Measurements from ENCODE around the gene B3GAT1. TPM values are rescaled to one million over a fixed set of nuclear protein-coding genes. Genes with fewer than 3 reads are reported as not detected.

B3GAT1 gene
- total RNA-seq, 3 donors from 2014 or later: 0.16 to 2.9 (median 2.8) TPM

- DNase-seq (ENCODE audit: low spot score in 2 of 2): no peak
- no peak for TF ChIP-seq POLR2A (IDR thresholded peaks at IDR 0.05)
- no peak for TF ChIP-seq POLR2AphosphoS5 (IDR thresholded peaks at IDR 0.05)
- TF ChIP-seq, protein P1, sequence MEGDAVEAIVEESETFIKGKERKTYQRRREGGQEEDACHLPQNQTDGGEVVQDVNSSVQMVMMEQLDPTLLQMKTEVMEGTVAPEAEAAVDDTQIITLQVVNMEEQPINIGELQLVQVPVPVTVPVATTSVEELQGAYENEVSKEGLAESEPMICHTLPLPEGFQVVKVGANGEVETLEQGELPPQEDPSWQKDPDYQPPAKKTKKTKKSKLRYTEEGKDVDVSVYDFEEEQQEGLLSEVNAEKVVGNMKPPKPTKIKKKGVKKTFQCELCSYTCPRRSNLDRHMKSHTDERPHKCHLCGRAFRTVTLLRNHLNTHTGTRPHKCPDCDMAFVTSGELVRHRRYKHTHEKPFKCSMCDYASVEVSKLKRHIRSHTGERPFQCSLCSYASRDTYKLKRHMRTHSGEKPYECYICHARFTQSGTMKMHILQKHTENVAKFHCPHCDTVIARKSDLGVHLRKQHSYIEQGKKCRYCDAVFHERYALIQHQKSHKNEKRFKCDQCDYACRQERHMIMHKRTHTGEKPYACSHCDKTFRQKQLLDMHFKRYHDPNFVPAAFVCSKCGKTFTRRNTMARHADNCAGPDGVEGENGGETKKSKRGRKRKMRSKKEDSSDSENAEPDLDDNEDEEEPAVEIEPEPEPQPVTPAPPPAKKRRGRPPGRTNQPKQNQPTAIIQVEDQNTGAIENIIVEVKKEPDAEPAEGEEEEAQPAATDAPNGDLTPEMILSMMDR (IDR thresholded peaks at IDR 0.05): no peak
These were observed 31.2 kb upstream of the B3GAT1 start for GRCh38 chr11:134443246-134443645.

GRCh38 chr11:134442246-134442645 is 30.2 kb upstream of the B3GAT1 start:
- no peak overlapping the region for H3K4me3 ChIP-seq
- no peaks in the 10 kb centered on the region for H3K36me3 ChIP-seq
- no peaks in the 10 kb centered on the region for H3K9me3 ChIP-seq
- H3K27ac ChIP-seq: no peak overlapping the region
- H3K27me3 ChIP-seq: no peaks in the 10 kb centered on the region
- no peaks in the 10 kb centered on the region for H3K4me1 ChIP-seq
- TF ChIP-seq POLR2A (IDR thresholded peaks at IDR 0.05): no peak
- TF ChIP-seq, protein P1 (IDR thresholded peaks at IDR 0.05): no peak
- no peak for TF ChIP-seq POLR2AphosphoS5 (IDR thresholded peaks at IDR 0.05)
- intact Hi-C loops (cut with DNase I; ENCODE audit: low total_unique reads): no loop called here
- no peak for DNase-seq (ENCODE audit: low spot score in 2 of 2)

More at GRCh38 chr11:134443246-134443645, 31.2 kb upstream of the B3GAT1 start:
- Histone ChIP-seq H3K9me3 (no peaks in the 10 kb centered on the region), H3K36me3 (no peaks in the 10 kb centered on the region), H3K4me1 (no peaks in the 10 kb centered on the region), H3K4me3 (no peak overlapping the region), H3K27ac (no peak overlapping the region), H3K27me3 (peaks cover 0 to 7% of the 10 kb centered on the region in 2 donors)
- intact Hi-C loops (cut with DNase I; ENCODE audit: low total_unique reads): no loop called here

DNA sequence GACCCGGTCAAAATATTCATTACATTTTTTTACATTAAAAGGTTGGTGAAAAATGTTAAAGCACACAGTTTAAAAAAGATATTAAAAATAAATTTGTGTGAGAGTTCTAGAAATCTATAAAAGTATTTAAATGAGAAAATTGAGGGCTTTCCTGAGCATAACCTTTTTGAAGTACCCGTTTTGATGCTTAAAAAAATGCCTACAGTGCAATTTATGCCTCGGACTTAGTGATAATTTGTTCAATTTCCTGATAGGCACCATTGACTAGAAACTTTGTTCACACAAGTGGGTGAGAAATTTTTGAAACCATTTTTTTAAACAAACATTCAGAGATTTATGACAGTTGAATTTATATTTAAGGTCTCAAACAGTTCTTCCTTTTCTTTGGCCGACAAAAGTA is 29.7 kb upstream of the B3GAT1 start:
- Histone ChIP-seq H3K4me1 (no peaks in the 10 kb centered on the region), H3K9me3 (no peaks in the 10 kb centered on the region), H3K4me3 (no peak overlapping the region), H3K27ac (no peak overlapping the region), H3K27me3 (no peaks in the 10 kb centered on the region), H3K36me3 (no peaks in the 10 kb centered on the region)
- DNase-seq (ENCODE audit: low spot score in 2 of 2): no peak
- TF ChIP-seq, protein P1 (IDR thresholded peaks at IDR 0.05): no peak
- TF ChIP-seq POLR2AphosphoS5 (IDR thresholded peaks at IDR 0.05): no peak
- TF ChIP-seq POLR2A (IDR thresholded peaks at IDR 0.05): no peak
- intact Hi-C loops (cut with DNase I; ENCODE audit: low total_unique reads): no loop called here

- H3K9me3 ChIP-seq: no peaks in the 10 kb centered on the region
These were observed 29.2 kb upstream of the B3GAT1 start for GRCh38 chr11:134441281-134441680.

DNA sequence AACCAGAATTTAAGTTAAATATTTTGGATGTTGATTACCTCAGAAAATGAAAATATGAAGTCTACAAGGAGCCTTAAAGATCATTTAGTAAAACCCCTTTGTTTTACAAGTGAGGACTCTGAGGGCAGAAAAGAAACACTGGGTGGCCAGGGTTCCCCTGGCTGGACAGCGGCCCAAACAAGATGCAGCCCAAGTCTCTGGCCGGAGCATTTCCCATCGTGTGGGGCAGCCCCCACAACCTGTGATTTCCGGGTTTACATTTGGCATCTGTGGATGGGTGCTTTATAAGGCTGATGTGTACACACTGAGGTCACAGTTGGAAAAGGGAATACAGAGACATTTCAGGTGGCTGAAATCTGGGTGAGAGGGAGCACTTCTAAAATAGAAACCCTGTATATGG is 28.8 kb upstream of the B3GAT1 start:
- no peaks in the 10 kb centered on the region for H3K4me1 ChIP-seq
- no peak overlapping the region for H3K27ac ChIP-seq
- H3K9me3 ChIP-seq: no peaks in the 10 kb centered on the region
- no peaks in the 10 kb centered on the region for H3K36me3 ChIP-seq
- no peak overlapping the region for H3K4me3 ChIP-seq
- H3K27me3 ChIP-seq: no peaks in the 10 kb centered on the region
- DNase-seq (ENCODE audit: low spot score in 2 of 2): no peak
- intact Hi-C loops (cut with DNase I; ENCODE audit: low total_unique reads): no loop called here
- TF ChIP-seq, protein P1 (IDR thresholded peaks at IDR 0.05): no peak
- TF ChIP-seq POLR2AphosphoS5 (IDR thresholded peaks at IDR 0.05) (no peak), POLR2A (IDR thresholded peaks at IDR 0.05) (no peak)

More at GRCh38 chr11:134441281-134441680, 29.2 kb upstream of the B3GAT1 start:
- DNase-seq (ENCODE audit: low spot score in 2 of 2): no peak
- Histone ChIP-seq H3K27me3 (no peaks in the 10 kb centered on the region), H3K36me3 (no peaks in the 10 kb centered on the region), H3K4me1 (no peaks in the 10 kb centered on the region), H3K27ac (no peak overlapping the region), H3K4me3 (no peak overlapping the region)
- intact Hi-C loops (cut with DNase I; ENCODE audit: low total_unique reads): no loop called here
- TF ChIP-seq, protein P1 (IDR thresholded peaks at IDR 0.05): no peak
- TF ChIP-seq POLR2A (IDR thresholded peaks at IDR 0.05) (no peak), POLR2AphosphoS5 (IDR thresholded peaks at IDR 0.05) (no peak)

All from breast epithelium (tissue), 4 donors.